GM18505 (cell line): ENCODE results near the gene OR2M2.

ENCODE experiments used
- ATAC-seq: cut with Tn5 transposase; IDR thresholded peaks from one replicate; pipeline ENCODE4 v1.9.1; 2021; ENCODE audit not compliant: unreplicated experiment
- POLR2A ChIP-seq: IDR thresholded peaks from 4 replicates; pipeline ENCODE4 v1.6.1; 2011; ENCODE audit warnings: borderline replicate concordance; ENCODE audit not compliant: insufficient read depth, insufficient read length; ENCODE audit errors: extremely low read depth

The OR2M2 gene

DNA sequence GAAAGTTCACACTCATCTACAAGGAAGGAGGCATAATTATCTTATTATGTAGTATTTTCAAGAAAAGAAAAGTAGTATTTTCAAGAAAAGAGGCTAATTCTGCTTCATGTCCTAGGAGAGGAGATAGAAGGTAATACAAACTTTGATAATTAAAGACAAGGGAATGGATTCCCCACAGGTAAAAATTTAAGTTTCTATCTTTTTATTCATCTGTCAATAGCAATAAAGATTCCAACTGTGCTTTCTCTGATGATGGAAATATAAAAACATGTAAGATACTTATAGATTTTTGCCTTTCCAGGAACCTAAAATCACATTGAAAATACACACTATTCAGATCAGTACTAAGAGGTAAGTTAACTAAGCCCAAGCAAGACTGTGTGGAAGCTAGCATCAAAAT is at the start of gene OR2M2:
Gene OR2M2 (plus strand): TSS at position 301 of the 400 bp plus-strand sequence. CDS start 5,165 bp downstream, outside the sequence.
- no peak for TF ChIP-seq POLR2A
- no peak for ATAC-seq

DNA sequence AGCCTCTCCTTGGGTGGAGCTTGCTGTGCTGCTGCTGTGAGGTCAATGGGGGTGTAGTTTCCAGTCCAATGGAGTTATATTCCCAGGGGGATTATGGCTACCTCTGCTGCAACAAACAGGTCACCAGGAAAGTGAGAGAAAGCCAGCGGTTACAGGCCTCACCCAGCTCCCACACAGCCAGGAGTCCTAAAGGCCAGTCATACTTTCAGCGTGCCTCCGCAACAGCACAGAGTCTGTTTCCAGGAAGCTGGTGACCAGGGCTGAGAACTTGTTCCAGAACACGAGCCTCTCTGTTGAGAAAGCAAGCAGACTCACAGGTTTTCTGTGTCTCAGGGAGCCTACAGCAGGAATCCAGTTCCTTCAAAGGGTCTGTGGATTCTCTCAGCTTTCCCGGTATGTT is 47.0 kb upstream of the OR2M2 start:
- no peak for ATAC-seq
- TF ChIP-seq POLR2A = no peak

DNA sequence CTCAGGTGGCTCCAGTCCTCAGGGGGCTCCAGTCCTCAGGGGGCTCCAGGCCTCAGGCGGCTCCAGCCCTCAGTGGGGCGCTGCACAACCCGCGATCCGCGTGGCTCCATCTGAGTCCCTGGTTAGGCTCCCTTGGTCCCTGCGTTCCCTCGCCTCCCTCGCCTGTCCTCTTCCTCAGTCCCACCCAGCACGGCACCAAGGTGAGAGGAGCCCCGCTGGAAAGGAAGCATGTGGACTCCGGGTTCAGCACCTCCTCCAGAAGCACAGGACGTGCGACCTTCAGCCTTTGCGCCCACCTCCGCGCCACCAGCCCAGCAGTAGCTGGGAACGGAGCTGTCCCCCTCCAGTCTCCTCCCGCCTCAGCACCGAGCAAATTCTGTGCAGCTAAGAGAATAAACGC is 37.8 kb upstream of the OR2M2 start:
- no peak for ATAC-seq
- no peak for TF ChIP-seq POLR2A

DNA sequence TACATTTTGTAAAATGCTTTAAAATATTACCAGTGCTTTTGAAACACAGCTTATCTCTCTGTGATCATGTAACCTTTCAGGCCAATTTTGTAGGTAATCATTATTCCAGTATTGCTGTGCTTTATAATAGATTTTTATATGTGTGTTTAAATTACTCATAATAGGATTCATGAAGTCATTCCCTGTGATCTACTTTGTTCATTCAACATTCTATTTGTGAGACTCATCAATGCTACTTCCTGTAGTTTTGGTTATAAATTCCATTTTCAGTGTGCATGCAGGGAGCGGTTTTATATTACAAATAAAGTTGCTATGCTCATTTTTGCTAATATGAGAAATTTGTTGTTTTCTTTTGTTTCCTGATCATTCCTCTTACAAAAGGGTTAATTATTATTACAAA is 33.8 kb upstream of the OR2M2 start:
- ATAC-seq = no peak
- no peak for TF ChIP-seq POLR2A

DNA sequence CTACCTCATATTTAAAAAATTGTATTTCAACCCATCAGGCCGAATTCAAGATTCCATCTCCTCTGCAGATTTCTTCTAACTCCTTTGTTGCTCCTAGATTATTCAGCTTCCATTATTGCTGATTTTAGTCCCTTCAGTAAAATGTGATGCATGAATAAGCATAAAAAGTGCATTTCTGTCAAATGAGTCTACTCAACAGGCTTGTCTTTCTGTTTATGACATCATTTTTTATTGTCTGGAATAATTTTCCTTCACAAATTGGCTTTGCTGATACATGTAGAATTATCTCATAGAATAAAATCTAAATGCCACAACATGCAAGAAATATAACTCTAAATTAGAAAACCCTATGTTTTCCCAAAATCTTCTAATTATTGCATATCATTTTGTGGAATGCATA is 31.3 kb upstream of the OR2M2 start:
- no peak for TF ChIP-seq POLR2A
- no peak for ATAC-seq

- no peak for ATAC-seq
- no peak for TF ChIP-seq POLR2A
These were observed 30.0 kb upstream of the OR2M2 start, which contains the start of gene OR2M5 for GRCh38 chr1:248144513-248145198. TSS of gene OR2M5 (plus strand) at chr1:248145148. CDS start at chr1:248145148, 0 bp downstream.

DNA sequence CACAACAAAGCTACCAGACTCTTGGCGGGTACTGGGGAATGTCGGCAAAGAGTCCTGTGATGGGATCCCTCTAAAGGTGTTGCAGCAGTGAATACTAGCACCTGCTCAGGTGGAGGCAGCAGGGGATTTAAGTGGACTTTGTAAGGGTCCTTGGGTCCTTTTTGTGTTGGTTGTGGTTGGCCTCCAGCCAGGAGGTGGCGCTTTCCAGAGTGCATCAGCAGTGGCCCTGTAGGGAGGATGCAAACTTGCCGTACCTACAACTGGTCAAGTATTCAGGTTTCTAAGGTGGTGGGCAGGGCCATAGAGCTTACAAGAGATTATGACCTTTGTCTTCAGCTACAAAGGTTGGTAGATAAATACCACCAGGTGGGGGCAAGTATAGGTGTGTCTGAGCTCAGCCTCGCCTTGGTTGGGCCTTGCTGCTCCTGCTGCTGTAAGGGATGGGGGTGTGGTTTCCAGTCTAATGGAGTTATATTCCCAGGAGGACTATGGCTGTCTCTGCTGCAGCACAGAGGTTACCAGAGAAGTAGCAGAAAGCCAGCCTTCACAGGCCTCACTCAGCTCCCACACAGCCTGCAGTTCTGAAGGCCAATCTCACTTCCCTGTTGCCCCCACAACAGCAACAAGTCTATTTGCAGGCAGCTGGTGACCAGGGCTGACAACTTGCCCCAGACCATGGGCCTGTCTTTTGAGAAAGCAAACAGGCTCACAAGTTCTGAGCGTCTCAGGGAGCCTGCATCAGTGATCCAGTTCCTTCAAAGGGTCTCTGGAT is 22.4 kb upstream of the OR2M2 start:
- no peak for ATAC-seq
- TF ChIP-seq POLR2A = no peak

- no peak for TF ChIP-seq POLR2A
- no peak for ATAC-seq
These were observed 18.7 kb upstream of the OR2M2 start for GRCh38 chr1:248155927-248156326.

DNA sequence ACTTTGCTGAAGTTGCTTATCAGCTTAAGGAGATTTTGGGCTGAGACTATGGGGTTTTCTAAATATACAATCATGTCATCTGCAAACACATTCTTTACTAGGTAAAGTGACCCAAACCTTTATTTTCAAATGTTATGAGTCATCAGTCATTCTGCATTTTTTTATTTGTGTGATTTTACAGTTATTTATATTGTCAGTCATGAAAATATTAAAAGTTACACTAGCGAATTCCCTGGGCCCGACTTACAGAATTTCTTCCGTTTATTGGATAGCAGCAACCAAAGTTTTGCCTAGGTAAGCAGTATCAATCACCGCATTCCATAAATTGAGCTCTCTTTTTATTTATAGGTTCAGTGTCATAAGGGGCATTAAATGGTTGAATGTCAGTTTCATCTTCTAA is 15.9 kb upstream of the OR2M2 start:
- no peak for ATAC-seq
- no peak for TF ChIP-seq POLR2A

- no peak for ATAC-seq
- TF ChIP-seq POLR2A = no peak
These were observed 10.6 kb upstream of the OR2M2 start for GRCh38 chr1:248164031-248164430.

DNA sequence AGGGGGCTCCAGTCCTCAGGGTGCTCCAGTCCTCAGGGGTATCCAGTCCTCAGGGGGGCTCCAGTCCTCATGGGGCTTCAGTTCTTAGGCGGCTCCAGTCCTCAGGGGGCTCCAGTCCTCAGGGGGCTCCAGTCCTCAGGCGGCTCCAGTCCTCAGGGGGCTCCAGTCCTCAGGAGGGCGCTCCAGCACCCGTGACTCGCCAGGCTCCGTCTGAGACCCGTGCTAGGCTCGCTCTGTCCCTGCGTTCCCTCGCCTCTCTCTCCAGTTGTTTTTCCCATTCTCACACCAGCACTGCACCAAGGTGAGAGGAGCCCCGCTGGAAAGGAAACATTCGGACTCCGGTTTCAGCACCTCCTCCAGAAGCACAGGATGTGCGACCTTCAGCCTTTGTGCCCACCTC is 9.4 kb upstream of the OR2M2 start:
- TF ChIP-seq POLR2A = no peak
- ATAC-seq = no peak

DNA sequence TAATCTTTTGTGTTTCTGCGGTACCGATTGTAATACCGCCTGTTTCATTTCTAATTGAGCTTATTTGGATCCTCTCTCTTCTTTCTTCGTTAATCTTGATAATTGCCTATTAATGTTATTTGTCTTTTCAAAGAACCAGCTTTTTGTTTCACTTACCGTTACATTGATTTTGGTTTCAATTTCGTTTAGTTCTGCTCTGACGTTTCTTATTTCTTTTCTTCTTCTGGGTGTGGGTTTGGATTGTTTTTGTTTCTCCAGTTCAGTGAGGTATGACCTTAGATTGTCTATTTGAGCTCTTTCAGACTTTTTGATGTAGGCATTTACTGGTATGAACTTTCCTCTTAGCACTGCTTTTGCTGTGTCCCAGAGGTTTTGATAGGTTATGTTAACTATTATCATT is 9.4 kb downstream of the OR2M2 start:
- ATAC-seq = no peak
- no peak for TF ChIP-seq POLR2A

GRCh38 chr1:248187363-248187762 is 12.7 kb downstream of the OR2M2 start:
- no peak for ATAC-seq
- no peak for TF ChIP-seq POLR2A

- ATAC-seq = no peak
These were observed 14.4 kb downstream of the OR2M2 start for GRCh38 chr1:248189026-248189425.

DNA sequence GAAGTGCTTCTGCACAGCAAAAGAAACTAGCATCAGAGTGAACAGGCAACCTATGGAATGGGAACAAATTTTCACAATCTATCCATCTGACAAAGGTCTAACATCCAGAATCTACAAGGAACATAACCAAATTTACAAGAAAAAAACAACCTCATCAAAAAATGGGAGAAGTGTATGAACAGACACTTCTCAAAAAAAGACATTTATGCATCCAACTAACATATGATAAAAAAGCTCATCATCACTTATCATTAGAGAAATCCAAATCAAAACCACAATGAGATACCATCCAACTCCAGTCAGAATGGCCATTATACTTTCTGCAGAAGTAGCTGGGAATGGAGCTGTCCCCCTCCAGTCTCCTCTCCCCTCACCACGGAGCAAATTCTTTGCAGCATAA is 19.5 kb downstream of the OR2M2 start:
- no peak for ATAC-seq
- TF ChIP-seq POLR2A = no peak

More at GRCh38 chr1:248189026-248189425, 14.4 kb downstream of the OR2M2 start:
- TF ChIP-seq POLR2A = no peak

DNA sequence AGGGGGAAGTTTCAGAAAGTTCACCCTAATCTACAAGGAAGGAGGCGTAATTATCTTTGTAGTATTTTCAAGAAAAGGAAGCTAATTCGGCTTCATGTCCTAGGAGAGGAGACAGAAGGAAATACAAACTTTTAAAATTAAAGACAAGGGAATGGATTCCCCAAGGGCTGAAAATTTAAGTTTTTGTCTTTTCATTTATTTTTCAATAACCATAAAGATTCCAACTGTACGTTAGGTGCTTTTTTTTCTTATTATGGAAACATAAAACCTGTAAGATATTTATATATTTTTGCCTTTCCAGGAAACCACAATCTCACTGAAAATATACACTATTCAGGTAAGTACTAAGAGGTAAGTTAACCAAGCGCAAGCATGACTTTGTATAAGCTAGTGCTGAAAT is 22.3 kb downstream of the OR2M2 start, which contains the start of gene OR2M3:
Gene OR2M3 (plus strand): TSS at position 301 of the 400 bp plus-strand sequence. CDS start 5,803 bp downstream, outside the sequence.
- no peak for ATAC-seq
- TF ChIP-seq POLR2A = no peak
